GM23338 (cell line): ENCODE measurements around the gene SNAP47. TPM values are rescaled to one million over a fixed set of nuclear protein-coding genes. Genes with fewer than 3 reads are reported as not detected.

Experiments used
- ATAC-seq: fragments of 200-7000 bp; cut with Tn5 transposase; 3 replicates; pipeline ENCODE4 v1.9.1; 2020
- DNase-seq: peaks from one replicate; pipeline ENCODE4 v3.0.0-alpha.2; 2015; ENCODE audit warnings: low spot score
- H2AFZ ChIP-seq: fragments of 200-600 bp; sonication (generic); 2 replicates; pipeline ENCODE4 v1.8.0; 2016; ENCODE audit warnings: antibody characterized with exemption, mild to moderate bottlenecking, moderate library complexity
- H3F3A ChIP-seq: fragments of 200-600 bp; sonication (generic); replicated peaks from 2 replicates; pipeline ENCODE4 v1.8.0; 2017; ENCODE audit warnings: antibody characterized with exemption, mixed run types, low read depth
- H3K27ac ChIP-seq: fragments of 200-600 bp; sonication (generic); 2 replicates; pipeline ENCODE4 v1.6.1; 2016; ENCODE audit warnings: low read depth
- H3K27me3 ChIP-seq: fragments of 200-600 bp; sonication (generic); 2 replicates; pipeline ENCODE4 v1.8.0; 2016; ENCODE audit warnings: mild to moderate bottlenecking, mixed run types, moderate library complexity; ENCODE audit not compliant: insufficient read depth
- H3K36me3 ChIP-seq: fragments of 200-600 bp; sonication (generic); 2 replicates; pipeline ENCODE4 v1.8.0; 2016; ENCODE audit warnings: mild to moderate bottlenecking; ENCODE audit not compliant: insufficient read depth
- H3K4me1 ChIP-seq: fragments of 200-600 bp; sonication (generic); 2 replicates; pipeline ENCODE4 v1.8.0; 2016; ENCODE audit warnings: mild to moderate bottlenecking, moderate library complexity; ENCODE audit not compliant: insufficient read depth
- H3K4me2 ChIP-seq: fragments of 200-600 bp; sonication (generic); 2 replicates; pipeline ENCODE4 v1.7.1; 2017; ENCODE audit warnings: mixed run types
- H3K4me3 ChIP-seq: fragments of 200-600 bp; sonication (generic); 2 replicates; pipeline ENCODE4 v1.6.1; 2016; ENCODE audit warnings: mixed run types
- H3K79me2 ChIP-seq: fragments of 200-600 bp; sonication (generic); replicated peaks from 2 replicates; pipeline ENCODE4 v1.8.0; 2017; ENCODE audit warnings: mild to moderate bottlenecking; ENCODE audit not compliant: insufficient read depth
- H3K9me2 ChIP-seq: fragments of 200-600 bp; sonication (generic); 2 replicates; pipeline ENCODE4 v1.8.0; 2017; ENCODE audit not compliant: insufficient read depth
- H4K20me1 ChIP-seq: fragments of 200-600 bp; sonication (generic); replicated peaks from 2 replicates; pipeline ENCODE4 v1.8.0; 2017; ENCODE audit warnings: mild to moderate bottlenecking; ENCODE audit not compliant: insufficient read depth
- H3K27ac Mint-ChIP-seq: 2 replicates; pipeline ENCODE4 v1.8.0; 2020; ENCODE audit warnings: inconsistent platforms, mild to moderate bottlenecking, moderate library complexity, mixed read lengths
- H3K27me3 Mint-ChIP-seq: 3 replicates; pipeline ENCODE4 v1.8.0; 2022; ENCODE audit warnings: low read depth, mild to moderate bottlenecking, moderate library complexity, mixed read lengths, inconsistent platforms; ENCODE audit not compliant: insufficient read depth, poor library complexity
- H3K36me3 Mint-ChIP-seq: 3 replicates; pipeline ENCODE4 v1.8.0; 2021; ENCODE audit warnings: low read depth, mild to moderate bottlenecking, inconsistent platforms, moderate library complexity, mixed read lengths
- H3K4me1 Mint-ChIP-seq: 3 replicates; pipeline ENCODE4 v1.8.0; 2020; ENCODE audit warnings: mild to moderate bottlenecking, inconsistent platforms, mixed read lengths
- H3K4me3 Mint-ChIP-seq: 3 replicates; pipeline ENCODE4 v1.8.0; 2021; ENCODE audit warnings: moderate library complexity, mild to moderate bottlenecking, inconsistent platforms, mixed read lengths
- H3K9me3 Mint-ChIP-seq: 3 replicates; pipeline ENCODE4 v1.8.0; 2020; ENCODE audit warnings: moderate library complexity, mild to moderate bottlenecking, inconsistent platforms, mixed read lengths
- CREB1 ChIP-seq: fragments of 250-450 bp; sonication (Bioruptor Pico); IDR thresholded peaks from 2 replicates; pipeline ENCODE4 v1.5.0; 2020; ENCODE audit warnings: low read depth, mild to moderate bottlenecking, moderate library complexity
- CTCF ChIP-seq, 2 experiments: fragments of 200-600 bp in 1 of 2; sonication (generic) in 1 of 2; conservative IDR thresholded peaks; 2 replicates each; pipeline versions ENCODE4 v1.5.1 to v1.6.1; 2016 to 2017; ENCODE audit warnings: antibody characterized with exemption in 2 of 2, low read depth in 2 of 2, mild to moderate bottlenecking in 2 of 2, moderate library complexity in 1 of 2
- ETS1 ChIP-seq: IDR thresholded peaks from 2 replicates; pipeline ENCODE4 v1.6.1; 2016; ENCODE audit warnings: antibody characterized with exemption
- EZH2 ChIP-seq: fragments of 200-600 bp; sonication (generic); IDR thresholded peaks from one replicate; pipeline ENCODE4 v1.8.0; 2017; ENCODE audit warnings: antibody characterized with exemption, mild to moderate bottlenecking, low read depth; ENCODE audit not compliant: unreplicated experiment
- EZH2phosphoT487 ChIP-seq: fragments of 200-600 bp; sonication (generic); IDR thresholded peaks from one replicate; pipeline ENCODE4 v1.8.1; 2018; ENCODE audit warnings: antibody characterized with exemption; ENCODE audit not compliant: unreplicated experiment
- JUNB ChIP-seq: IDR thresholded peaks from one replicate; pipeline ENCODE4 v1.6.1; 2016; ENCODE audit warnings: antibody characterized with exemption; ENCODE audit not compliant: unreplicated experiment
- NANOG ChIP-seq: IDR thresholded peaks from 2 replicates; pipeline ENCODE4 v1.6.1; 2016; ENCODE audit warnings: antibody characterized with exemption, borderline replicate concordance
- STAT1 ChIP-seq: IDR thresholded peaks from one replicate; pipeline ENCODE4 v1.6.1; 2016; ENCODE audit warnings: antibody characterized with exemption; ENCODE audit not compliant: unreplicated experiment
- ZNF114 ChIP-seq: fragments of 250-450 bp; sonication (Bioruptor Pico); IDR thresholded peaks from 2 replicates; pipeline ENCODE4 v1.5.0; 2020; ENCODE audit warnings: mild to moderate bottlenecking, moderate library complexity
- ZNF331 ChIP-seq: fragments of 250-450 bp; sonication (Bioruptor Pico); IDR thresholded peaks from 2 replicates; pipeline ENCODE4 v1.5.0; 2020; ENCODE audit warnings: low read depth, mild to moderate bottlenecking, moderate library complexity
- ZNF462 ChIP-seq: fragments of 250-450 bp; sonication (Bioruptor Pico); IDR thresholded peaks from 2 replicates; pipeline ENCODE4 v1.5.0; 2020; ENCODE audit warnings: mild to moderate bottlenecking, moderate library complexity
- polyA plus RNA-seq: library from polyadenylated mRNA; unstranded; fragments of >200 nt; fragmentation: Nextera tagmentation; extraction: Ambion mirVana; gene quantifications from 2 replicates; pipeline ENCODE4 v1.2.1, GENCODE V29; 2016
- total RNA-seq: library from RNA; depleted of rRNA; stranded (reverse); fragments of >200 nt; shearing (Covaris generic); gene quantifications from 2 replicates; pipeline ENCODE4 v1.2.3, GENCODE V29; 2014

Gene SNAP47
- total and polyA plus RNA-seq, 2 experiments from 2014 or later: 19.5 to 51.8 TPM

- TF ChIP-seq ETS1: no peak
- no peak for TF ChIP-seq ZNF331
- no peak for TF ChIP-seq CTCF (conservative IDR thresholded peaks at IDR 0.05; ENCODE audit: low read depth in 2 of 2)
- TF ChIP-seq NANOG: no peak
- no peak for TF ChIP-seq ZNF114 (CRISPR knock-in tag)
- no peak for TF ChIP-seq JUNB
Observed at GRCh38 chr1:227809026-227809425, 73.8 kb downstream of the SNAP47 start (continued).

GRCh38 chr1:227813962-227814361 lies 78.7 kb downstream of the SNAP47 start:
- H3K27me3 Mint-ChIP-seq: no peaks in the 10 kb centered on the region
- no peak overlapping the region for H3K27ac ChIP-seq
- no peak overlapping the region for H3K4me3 Mint-ChIP-seq
- TF ChIP-seq ZNF462 (CRISPR knock-in tag) (no peak), ZNF331 (no peak), CTCF (conservative IDR thresholded peaks at IDR 0.05; ENCODE audit: low read depth in 2 of 2) (no peak), CREB1 (CRISPR knock-in tag) (no peak), EZH2phosphoT487 (no peak), ZNF114 (CRISPR knock-in tag) (no peak), NANOG (no peak), JUNB (no peak), EZH2 (no peak), ETS1 (no peak), STAT1 (no peak)
- H3K27me3 ChIP-seq: no peaks in the 10 kb centered on the region
- no peak for DNase-seq
- no peaks in the 10 kb centered on the region for H3K79me2 ChIP-seq
- peaks cover 49% of the 10 kb centered on the region for H3K9me3 Mint-ChIP-seq
- no peaks in the 10 kb centered on the region for H3F3A ChIP-seq
- H3K9me2 ChIP-seq: no peaks in the 10 kb centered on the region; the same call in 1 of the 2 replicates
- no peak overlapping the region for H3K4me3 ChIP-seq
- no peak for ATAC-seq
- H3K36me3 ChIP-seq: no peaks in the 10 kb centered on the region
- no peak overlapping the region for H3K4me2 ChIP-seq
- no peaks in the 10 kb centered on the region for H3K4me1 ChIP-seq
- no peak overlapping the region for H3K27ac Mint-ChIP-seq
- H4K20me1 ChIP-seq: no peaks in the 10 kb centered on the region
- no peak overlapping the region for H2AFZ ChIP-seq
- peaks cover 19% of the 10 kb centered on the region for H3K36me3 Mint-ChIP-seq
- H3K4me1 Mint-ChIP-seq: no peaks in the 10 kb centered on the region
